Measurements from ENCODE around the gene ZNF19. TPM values are rescaled to one million over a fixed set of nuclear protein-coding genes. Genes with fewer than 3 reads are reported as not detected.

ZNF19 gene
- total and polyA plus RNA-seq, 2 of the 8 experiments (the other 6 are each of a cell fraction or from before 2014, with no cell fraction given): 1.5 to 3.5 TPM

GRCh38 chr16:71479420-71479819, 9.7 kb downstream of the ZNF19 start:
- DNase-seq (ENCODE audit: low read depth in 1 of 2, low spot score in 2 of 2): no peak
- H4K20me1 ChIP-seq (replicated peaks in 1 of 2; ENCODE audit: control insufficient read depth in 1 of 2, insufficient read depth in 2 of 2, low read length in 2 of 2): no peaks in the 10 kb centered on the region
- no peak overlapping the region for H4K8ac ChIP-seq (ENCODE audit: extremely low read depth, insufficient read depth, low read length)
- no peak overlapping the region for H2BK12ac ChIP-seq (ENCODE audit: low read depth, low read length)
- ChIA-PET POLR2A (ENCODE audit: partially characterized antibody) (interaction anchor here (0.9 to 1.8 kb wide), 4 partner anchors 8 to 17 kb away, joined by 3 to 6 read pairs (median 4); partner anchors contain the start of gene ZNF23), CTCF (ENCODE audit: partially characterized antibody) (interaction anchor here (0.6 to 4.0 kb wide), 31 partner anchors 11 to 1674 kb away, joined by 3 to 50 read pairs (median 4); partner anchors contain the start of genes ZNF19 and ZNF23)
- H3K56ac ChIP-seq (replicated peaks; ENCODE audit: insufficient read length, low read depth, low read length): no peak overlapping the region
- peaks cover 0 to 2% (median 2%) of the 10 kb centered on the region in 4 experiments; a peak in 2 of 8 replicates for H3K36me3 ChIP-seq (ENCODE audit: control insufficient read depth in 2 of 4, insufficient read depth in 4 of 4, low read length in 3 of 4)
- H3K79me2 ChIP-seq (ENCODE audit: control insufficient read depth in 1 of 2, insufficient read depth in 2 of 2, low read length in 2 of 2): no peaks in the 10 kb centered on the region
- no peak overlapping the region for H3K9ac ChIP-seq (replicated peaks in 1 of 4; ENCODE audit: extremely low read depth in 1 of 4, low read depth in 3 of 4, low read length in 3 of 4)
- H4K91ac ChIP-seq (replicated peaks; ENCODE audit: insufficient read length, low read length): no peak overlapping the region
- no peaks in the 10 kb centered on the region for H3K27me3 ChIP-seq (replicated peaks in 1 of 4; ENCODE audit: control insufficient read depth in 3 of 4, extremely low read depth in 1 of 4, insufficient read depth in 3 of 4, low read length in 3 of 4)
- no peak overlapping the region for H4K5ac ChIP-seq (ENCODE audit: insufficient read length, low read depth, low read length)
- no peak overlapping the region for H3K4me3 ChIP-seq (ENCODE audit: extremely low read depth in 1 of 4, insufficient read depth in 2 of 4, low read depth in 3 of 4, low read length in 4 of 4)
- H2AK5ac ChIP-seq (ENCODE audit: low read depth, low read length): no peak overlapping the region
- 50% methylated on average over 3 of the region's 3 CpGs; no CpG with 5 or more reads in 1 of the 2 experiments for WGBS, 2 experiments (ENCODE audit: extremely low coverage in 1 of 2, insufficient coverage in 1 of 2, insufficient read length in 1 of 2, insufficient replicate concordance in 2 of 2, low coverage in 1 of 2, low lambda C conversion rate in 2 of 2, missing lambda C conversion rate in 1 of 2)
- no peak overlapping the region for H3K4me2 ChIP-seq (ENCODE audit: insufficient read depth in 1 of 2, low read depth in 2 of 2, low read length in 2 of 2)
- H3K23ac ChIP-seq (ENCODE audit: insufficient read length): no peak overlapping the region
- no peak overlapping the region for H3K14ac ChIP-seq (ENCODE audit: insufficient read length)
- no peak overlapping the region for H2BK120ac ChIP-seq (replicated peaks; ENCODE audit: low read depth, low read length)
- peaks cover 2% of the 10 kb centered on the region; the same call in 1 of the 2 replicates for H3K23me2 ChIP-seq (ENCODE audit: low read depth, low read length)
- peak; percentile 68 for FAIRE-seq
- no peak overlapping the region for H3K4ac ChIP-seq (replicated peaks; ENCODE audit: insufficient read length, low read depth, low read length)
- no peak overlapping the region for H3K18ac ChIP-seq (ENCODE audit: extremely low read depth, low read length)
- no peaks in the 10 kb centered on the region for H3K4me1 ChIP-seq (replicated peaks in 1 of 4; ENCODE audit: control insufficient read depth in 3 of 4, insufficient read depth in 4 of 4, low read length in 3 of 4)
- no peak overlapping the region for H2BK15ac ChIP-seq (ENCODE audit: low read length)
- no peak overlapping the region for H3K27ac ChIP-seq (ENCODE audit: low read depth, low read length)
- no peaks in the 10 kb centered on the region for H3K79me1 ChIP-seq (ENCODE audit: low read depth, low read length)
- H2BK20ac ChIP-seq (ENCODE audit: low read length): no peak overlapping the region
- H2BK5ac ChIP-seq (ENCODE audit: low read depth, low read length): no peak overlapping the region
- H2AFZ ChIP-seq (ENCODE audit: low read length): no peak overlapping the region
- no peaks in the 10 kb centered on the region for H3K9me3 ChIP-seq (ENCODE audit: insufficient read depth in 2 of 2, low read depth in 1 of 2, low read length in 1 of 2)
- no peak for TF ChIP-seq YY1 (IDR thresholded peaks at IDR 0.05; ENCODE audit: low read depth, low read length)
- TF ChIP-seq KDM1A (IDR thresholded peaks at IDR 0.05; ENCODE audit: borderline replicate concordance, low read length): no peak
- no peak for TF ChIP-seq POLR2A (IDR thresholded peaks at IDR 0.05; ENCODE audit: control extremely low read depth in 1 of 2, low read depth in 2 of 2, low read length in 2 of 2)
- no peak for TF ChIP-seq SIX5 (IDR thresholded peaks at IDR 0.05; ENCODE audit: low read depth, low read length)
- TF ChIP-seq EP300 (IDR thresholded peaks at IDR 0.05; ENCODE audit: borderline replicate concordance in 1 of 2, low read depth in 2 of 2, low read length in 2 of 2): no peak
- TF ChIP-seq NANOG (IDR thresholded peaks at IDR 0.05; ENCODE audit: insufficient read depth, low read depth, low read length, poor library complexity, severe bottlenecking): no peak
- TF ChIP-seq RAD21 (IDR thresholded peaks at IDR 0.05 in 1 of 2, conservative IDR thresholded peaks at IDR 0.05 in 1 of 2; ENCODE audit: low read depth in 2 of 2, low read length in 2 of 2): peak; percentile 72 to 82
- no peak for TF ChIP-seq SP4 (IDR thresholded peaks at IDR 0.05; ENCODE audit: low read length)
- no peak for TF ChIP-seq ASH2L (IDR thresholded peaks at IDR 0.05; ENCODE audit: low read length)
- TF ChIP-seq SAP30 (IDR thresholded peaks at IDR 0.05; ENCODE audit: insufficient read depth, insufficient replicate concordance, low read length): no peak
- TF ChIP-seq CTCF (IDR thresholded peaks at IDR 0.05; ENCODE audit: control extremely low read depth in 1 of 3, insufficient read depth in 1 of 3, low read depth in 1 of 3, low read length in 3 of 3): peak; percentile 60 to 83 (median 82)

Data from H1 (cell line).